C1 segment of cervical spinal cord (tissue), 14 donors: Measurements from ENCODE around the gene BACE2.

Source experiments
- DNase-seq, 14 donors: peaks; one replicate each; lab custom pipeline; 2025; lab: John Stamatoyannopoulos, UW

The BACE2 gene

GRCh38 chr21:41319273-41319672 lies 151.3 kb downstream of the BACE2 start:
- no peak for DNase-seq

GRCh38 chr21:41321211-41321907 lies 153.4 kb downstream of the BACE2 start:
- no peak for DNase-seq

GRCh38 chr21:41321908-41322495 lies 154.0 kb downstream of the BACE2 start:
- no peak for DNase-seq

GRCh38 chr21:41322496-41323382 lies 154.8 kb downstream of the BACE2 start:
- no peak for DNase-seq

- no peak for DNase-seq
Observed at GRCh38 chr21:41325138-41325912, 157.4 kb downstream of the BACE2 start.

GRCh38 chr21:41326414-41327080 lies 158.6 kb downstream of the BACE2 start:
- DNase-seq = no peak

- DNase-seq = no peak
Observed at GRCh38 chr21:41327753-41328152, 159.8 kb downstream of the BACE2 start.

GRCh38 chr21:41328660-41329607 lies 161.0 kb downstream of the BACE2 start:
- DNase-seq = no peak
